Adipose tissue (tissue), 3 donors: Measurements from ENCODE around the gene DSCAM. TPM values are rescaled to one million over a fixed set of nuclear protein-coding genes. Genes with fewer than 3 reads are reported as not detected.

Source experiments
- H3K27ac ChIP-seq: one replicate; pipeline ENCODE4 v1.5.1; 2013; ENCODE audit warnings: low read depth, low read length
- WGBS, 3 donors: extraction: QIAGEN DNeasy Blood & Tissue Kit; methylation state at CpG; one replicate each; pipeline ENCODE4 v1.1.7; 2013; 5-methylcytosine and 5-hydroxymethylcytosine counted together
- polyA plus RNA-seq, 3 donors: library from polyadenylated mRNA; stranded (reverse); fragments of 200-250 nt; gene quantifications; one replicate each; pipeline ENCODE4 v1.2.3, GENCODE V29; 2013
- donor health status: healthy with polysubstance abuse.
- donor health status: Bipolar disorder and iron deficiency.
- donor health status: healthy.

DSCAM gene
- polyA plus RNA-seq, 3 donors, result 0.08 TPM; not detected in 2

GRCh38 chr21:40547906-40548513 lies 298.9 kb downstream of the DSCAM start:
- H3K27ac ChIP-seq, result no peak overlapping the region
- WGBS, 3 donors, result 65 to 87% (median 72%) methylated on average over 18 of the region's 18 CpGs

- no peak overlapping the region for H3K27ac ChIP-seq
- 53 to 82% (median 60%) methylated on average over 2 of the region's 2 CpGs for WGBS, 3 donors
Observed at GRCh38 chr21:40546647-40547046, 300.3 kb downstream of the DSCAM start.

GRCh38 chr21:40540216-40540615 lies 306.7 kb downstream of the DSCAM start:
- H3K27ac ChIP-seq, result no peak overlapping the region
- WGBS, 3 donors, result 47 to 74% (median 60%) methylated on average over 6 of the region's 6 CpGs

- 64 to 86% (median 85%) methylated on average over 1 of the region's 1 CpG for WGBS, 3 donors
- no peak overlapping the region for H3K27ac ChIP-seq
Observed at GRCh38 chr21:40534886-40535285, 312.1 kb downstream of the DSCAM start.

- H3K27ac ChIP-seq, result no peak overlapping the region
- 43 to 59% (median 57%) methylated on average over 4 of the region's 4 CpGs for WGBS, 3 donors
Observed at GRCh38 chr21:40531431-40532110, 315.4 kb downstream of the DSCAM start.

- no peak overlapping the region for H3K27ac ChIP-seq
- 73 to 91% (median 88%) methylated on average over 10 of the region's 10 CpGs for WGBS, 3 donors
Observed at GRCh38 chr21:40531016-40531415, 315.9 kb downstream of the DSCAM start.

GRCh38 chr21:40517646-40518045 lies 329.3 kb downstream of the DSCAM start:
- no peak overlapping the region for H3K27ac ChIP-seq

GRCh38 chr21:40516335-40516734 lies 330.6 kb downstream of the DSCAM start:
- WGBS, 3 donors, result 17 to 20% (median 20%) methylated on average over 8 of the region's 8 CpGs
- no peak overlapping the region for H3K27ac ChIP-seq

GRCh38 chr21:40512590-40512989 lies 334.4 kb downstream of the DSCAM start:
- WGBS, 3 donors, result 81 to 86% (median 84%) methylated on average over 11 of the region's 11 CpGs
- no peak overlapping the region for H3K27ac ChIP-seq

GRCh38 chr21:40507978-40508377 lies 339.0 kb downstream of the DSCAM start:
- H3K27ac ChIP-seq, result no peak overlapping the region
- WGBS, 3 donors, result 36 to 86% (median 75%) methylated on average over 2 of the region's 2 CpGs

GRCh38 chr21:40505681-40506080 lies 341.3 kb downstream of the DSCAM start:
- whole genome bisulfite sequencing, 3 donors, result 47 to 58% (median 49%) methylated on average over 5 of the region's 5 CpGs
- H3K27ac ChIP-seq, result no peak overlapping the region

GRCh38 chr21:40505244-40505643 lies 341.7 kb downstream of the DSCAM start:
- H3K27ac ChIP-seq, result no peak overlapping the region

GRCh38 chr21:40504825-40505224 lies 342.1 kb downstream of the DSCAM start:
- H3K27ac ChIP-seq, result no peak overlapping the region
- 30 to 65% (median 62%) methylated on average over 1 of the region's 1 CpG for WGBS, 3 donors

GRCh38 chr21:40496116-40496515 lies 350.8 kb downstream of the DSCAM start:
- H3K27ac ChIP-seq, result no peak overlapping the region

GRCh38 chr21:40490408-40490807 lies 356.6 kb downstream of the DSCAM start:
- WGBS, 3 donors, result 57 to 79% (median 65%) methylated on average over 1 of the region's 1 CpG
- H3K27ac ChIP-seq, result no peak overlapping the region

- no peak overlapping the region for H3K27ac ChIP-seq
- 75 to 88% (median 84%) methylated on average over 1 of the region's 1 CpG for WGBS, 3 donors
Observed at GRCh38 chr21:40489001-40489400, 358.0 kb downstream of the DSCAM start.

GRCh38 chr21:40481764-40482163 lies 365.2 kb downstream of the DSCAM start:
- H3K27ac ChIP-seq, result no peak overlapping the region
- WGBS, 3 donors, result 62 to 84% (median 83%) methylated on average over 9 of the region's 9 CpGs

- H3K27ac ChIP-seq, result no peak overlapping the region
- 79 to 84% (median 79%) methylated on average over 15 of the region's 15 CpGs for whole genome bisulfite sequencing, 3 donors
Observed at GRCh38 chr21:40474513-40474912, 372.4 kb downstream of the DSCAM start.

GRCh38 chr21:40472013-40472412 lies 374.9 kb downstream of the DSCAM start:
- no peak overlapping the region for H3K27ac ChIP-seq
- 58 to 69% (median 62%) methylated on average over 4 of the region's 4 CpGs for whole genome bisulfite sequencing, 3 donors

- 28 to 49% (median 38%) methylated on average over 2 of the region's 2 CpGs for WGBS, 3 donors
- H3K27ac ChIP-seq, result no peak overlapping the region
Observed at GRCh38 chr21:40471103-40471502, 375.9 kb downstream of the DSCAM start.
